ENCODE measurements around the gene BPIFA3. TPM values are rescaled to one million over a fixed set of nuclear protein-coding genes. Genes with fewer than 3 reads are reported as not detected.

BPIFA3 gene
- total RNA-seq, 5 donors from 2014 or later (not counting 1 experiment from before 2014, with no cell fraction given), result not detected

DNA sequence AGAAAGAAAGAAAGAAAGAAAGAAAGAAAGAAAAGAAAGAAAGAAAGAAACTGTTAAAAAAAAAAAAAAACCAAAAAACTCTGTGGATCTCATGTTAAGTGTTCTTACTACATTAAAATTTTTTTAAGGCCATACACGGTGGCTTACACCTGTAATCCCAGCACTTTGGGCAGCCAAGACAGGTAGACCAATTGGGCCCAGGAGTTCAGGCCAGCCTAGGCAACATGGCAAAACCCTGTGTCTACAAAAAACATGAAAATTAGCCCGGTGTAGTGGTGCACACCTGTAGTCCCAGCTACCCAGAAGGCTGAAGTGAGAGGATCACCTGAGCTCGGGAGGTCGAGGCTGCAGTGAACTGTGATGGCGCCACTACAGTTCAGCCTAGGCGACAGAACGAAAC lies 14.1 kb downstream of the BPIFA3 start:
- H3K4me1 ChIP-seq (ENCODE audit: control insufficient read depth in 1 of 2, extremely low read depth in 1 of 2, insufficient read depth in 2 of 2, low read length in 2 of 2), result no peaks in the 10 kb centered on the region
- H3K9me3 ChIP-seq, result no peaks in the 10 kb centered on the region
- Mint-ChIP-seq H3K9me3 (no peaks in the 10 kb centered on the region), H3K4me3 (no peak overlapping the region), H3K27ac (no peak overlapping the region), H3K36me3 (no peaks in the 10 kb centered on the region), H3K4me1 (peaks cover 5 to 13% (median 10%) of the 10 kb centered on the region in 3 donors), H3K27me3 (peaks cover 13 to 16% of the 10 kb centered on the region in 2 donors)
- no peak overlapping the region for H3K27ac ChIP-seq (ENCODE audit: low read length)
- DNase-seq, result no peak
- no peak overlapping the region for H3K4me3 ChIP-seq (ENCODE audit: control insufficient read depth in 1 of 2, extremely low read depth in 1 of 2, low read length in 1 of 2)
- peaks cover 2 to 38% of the 10 kb centered on the region in 2 experiments for H3K27me3 ChIP-seq (replicated peaks in 1 of 2; ENCODE audit: control insufficient read depth in 2 of 2, extremely low read depth in 1 of 2, insufficient read depth in 2 of 2, low read length in 1 of 2)
- 73% methylated on average over 3 of the region's 7 CpGs for WGBS (ENCODE audit: insufficient coverage)
- H3K36me3 ChIP-seq (ENCODE audit: control insufficient read depth in 2 of 2, extremely low read depth in 1 of 2, insufficient read depth in 1 of 2, low read length in 1 of 2), result no peaks in the 10 kb centered on the region
- ChIA-PET CTCF (no interaction called here), POLR2A (no interaction called here)
- ATAC-seq (replicated peaks in 1 of 4), result no peak

DNA sequence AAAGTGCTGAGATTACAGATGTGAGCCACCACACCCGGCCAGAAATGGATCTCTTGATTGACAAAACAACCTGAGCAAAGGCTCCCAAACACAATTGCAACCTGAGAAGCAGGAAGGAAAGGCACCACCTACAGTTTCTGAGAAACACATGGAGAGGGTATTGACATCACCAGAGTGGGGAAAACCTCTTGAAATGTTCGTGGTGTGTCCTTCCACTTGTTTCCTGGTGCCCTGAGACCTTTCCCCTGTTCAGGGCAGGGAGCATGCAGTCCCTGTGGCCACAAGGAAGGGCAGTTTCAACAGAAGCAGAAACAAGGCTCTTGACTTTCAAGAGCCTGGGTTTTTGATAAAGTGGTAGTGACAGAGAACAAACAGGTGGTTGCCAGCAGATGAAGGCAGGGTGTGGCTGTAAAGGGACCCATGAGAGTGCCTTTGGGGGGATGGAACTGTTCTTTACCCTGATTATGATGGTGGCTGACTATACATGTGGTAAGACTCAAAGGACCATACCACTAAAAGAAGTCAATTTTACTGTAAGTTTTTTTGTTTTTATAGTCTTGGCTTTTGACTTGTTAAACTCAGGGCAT lies 15.4 kb downstream of the BPIFA3 start:
- Histone ChIP-seq H3K4me3 (ENCODE audit: control insufficient read depth in 1 of 2, extremely low read depth in 1 of 2, low read length in 1 of 2) (no peak overlapping the region), H3K27me3 (replicated peaks in 1 of 2; ENCODE audit: control insufficient read depth in 2 of 2, extremely low read depth in 1 of 2, insufficient read depth in 2 of 2, low read length in 1 of 2) (peaks cover 2 to 33% of the 10 kb centered on the region in 2 experiments), H3K9me3 (no peaks in the 10 kb centered on the region), H3K36me3 (ENCODE audit: control insufficient read depth in 2 of 2, extremely low read depth in 1 of 2, insufficient read depth in 1 of 2, low read length in 1 of 2) (no peaks in the 10 kb centered on the region), H3K4me1 (ENCODE audit: control insufficient read depth in 1 of 2, extremely low read depth in 1 of 2, insufficient read depth in 2 of 2, low read length in 2 of 2) (no peaks in the 10 kb centered on the region), H3K27ac (ENCODE audit: low read length) (no peak overlapping the region)
- Mint-ChIP-seq H3K4me3 (no peak overlapping the region), H3K9me3 (no peaks in the 10 kb centered on the region), H3K36me3 (no peaks in the 10 kb centered on the region), H3K27ac (no peak overlapping the region), H3K27me3 (peaks cover 6 to 19% of the 10 kb centered on the region in 2 donors), H3K4me1 (peaks cover 5 to 13% (median 10%) of the 10 kb centered on the region in 3 donors)
- CTCF ChIA-PET, result interaction anchor here in 1 of 2 donors (0.7 kb wide), 1 partner anchor 12 kb away, joined by 5 read pairs; no protein-coding TSS in a partner anchor
- POLR2A ChIA-PET, result no interaction called here
- WGBS (ENCODE audit: insufficient coverage), result 0% methylated on average over 1 of the region's 2 CpGs
- DNase-seq, result no peak
- no peak for ATAC-seq (replicated peaks in 1 of 4)

DNA sequence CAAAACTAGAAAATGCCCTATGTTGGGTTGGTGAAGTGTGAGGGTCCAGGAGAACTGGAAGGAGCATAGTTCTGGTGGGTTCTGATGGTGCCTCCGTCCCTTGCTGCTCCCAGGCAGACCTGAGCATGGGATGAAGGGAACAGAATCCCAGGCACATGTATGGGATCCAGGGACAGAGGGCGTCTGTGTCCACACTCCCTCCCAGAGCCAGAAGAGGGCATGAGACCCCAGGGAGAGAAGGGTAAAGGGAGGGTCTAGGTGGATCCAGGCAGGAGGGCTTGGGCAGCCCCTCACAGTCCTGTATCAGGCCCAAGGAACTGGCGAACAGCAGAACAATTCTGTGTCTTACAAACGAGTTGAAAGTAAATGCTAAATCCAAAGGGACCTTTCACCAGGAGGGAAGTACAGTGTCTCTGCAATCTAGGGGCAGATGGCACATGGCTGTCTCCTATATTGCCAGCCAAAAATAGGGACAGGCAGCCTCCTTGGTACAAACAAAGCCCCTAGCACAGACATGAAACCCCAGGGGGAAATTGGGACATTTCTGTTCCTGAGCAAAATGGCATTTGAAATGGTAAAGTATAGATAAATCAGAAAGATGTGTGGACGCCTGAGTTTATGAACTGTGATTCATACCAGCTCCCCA lies 16.1 kb downstream of the BPIFA3 start:
- Mint-ChIP-seq H3K4me3 (no peak overlapping the region), H3K36me3 (no peaks in the 10 kb centered on the region), H3K27ac (no peak overlapping the region), H3K4me1 (peaks cover 5 to 13% (median 10%) of the 10 kb centered on the region in 3 donors), H3K27me3 (peaks cover under 1 to 20% of the 10 kb centered on the region in 2 donors), H3K9me3 (no peaks in the 10 kb centered on the region)
- Histone ChIP-seq H3K4me1 (ENCODE audit: control insufficient read depth in 1 of 2, extremely low read depth in 1 of 2, insufficient read depth in 2 of 2, low read length in 2 of 2) (no peaks in the 10 kb centered on the region), H3K9me3 (no peaks in the 10 kb centered on the region), H3K27me3 (replicated peaks in 1 of 2; ENCODE audit: control insufficient read depth in 2 of 2, extremely low read depth in 1 of 2, insufficient read depth in 2 of 2, low read length in 1 of 2) (peaks cover 2 to 38% of the 10 kb centered on the region in 2 experiments), H3K27ac (ENCODE audit: low read length) (no peak overlapping the region), H3K4me3 (ENCODE audit: control insufficient read depth in 1 of 2, extremely low read depth in 1 of 2, low read length in 1 of 2) (no peak overlapping the region), H3K36me3 (ENCODE audit: control insufficient read depth in 2 of 2, extremely low read depth in 1 of 2, insufficient read depth in 1 of 2, low read length in 1 of 2) (no peaks in the 10 kb centered on the region)
- DNase-seq (no peak), ATAC-seq (replicated peaks in 1 of 4) (no peak)
- ChIA-PET CTCF (no interaction called here), POLR2A (no interaction called here)
- WGBS (ENCODE audit: insufficient coverage), result 41% methylated on average over 4 of the region's 5 CpGs

DNA sequence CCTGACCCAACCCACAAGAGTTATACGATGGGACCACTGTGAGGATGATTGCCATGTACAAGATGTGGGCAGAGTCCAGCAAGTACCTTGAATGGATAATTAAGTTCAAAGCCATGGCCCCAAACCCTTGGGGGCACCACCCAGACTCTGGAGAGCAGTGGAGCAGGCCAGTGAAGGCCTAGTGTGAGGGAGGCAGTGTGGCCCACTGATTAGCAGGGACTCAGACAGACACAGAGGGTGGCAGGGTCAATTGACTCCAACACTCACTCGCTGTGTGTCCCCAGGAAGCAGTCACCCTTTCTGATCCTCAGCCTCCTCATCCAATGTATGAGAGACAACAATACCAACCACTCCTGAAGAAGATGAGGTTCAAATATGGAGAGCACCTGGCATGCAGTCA lies 16.9 kb downstream of the BPIFA3 start:
- no peaks in the 10 kb centered on the region for H3K36me3 ChIP-seq (ENCODE audit: control insufficient read depth in 2 of 2, extremely low read depth in 1 of 2, insufficient read depth in 1 of 2, low read length in 1 of 2)
- ATAC-seq (replicated peaks in 1 of 4), result no peak

DNA sequence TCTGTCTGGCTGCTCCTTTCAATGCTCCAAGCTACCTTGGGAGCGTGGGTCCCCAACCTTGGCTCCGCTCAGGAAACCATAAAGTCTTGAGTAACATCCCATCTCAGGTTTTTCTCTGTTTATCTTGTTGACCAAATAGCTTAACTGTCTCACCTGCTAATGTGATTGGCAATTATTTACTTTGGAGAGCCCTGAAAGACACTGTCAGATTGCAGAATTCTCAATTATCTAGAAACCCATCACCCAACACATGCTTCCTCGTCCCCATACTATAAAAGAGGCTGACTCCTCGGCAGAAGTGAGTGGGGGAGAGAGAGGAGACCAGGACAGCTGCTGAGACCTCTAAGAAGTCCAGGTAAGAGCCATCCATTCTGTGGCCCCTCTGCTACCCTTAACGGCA lies 18.5 kb downstream of the BPIFA3 start, which contains the start of gene BPIFA1:
BPIFA1 (plus strand) TSS at position 301 of the 400 bp plus-strand sequence. CDS start 1,716 bp downstream, outside the sequence.
- peaks cover 5 to 13% (median 10%) of the 10 kb centered on the region in 3 donors for H3K4me1 Mint-ChIP-seq
- Histone ChIP-seq H3K9me3 (no peaks in the 10 kb centered on the region), H3K36me3 (ENCODE audit: control insufficient read depth in 2 of 2, extremely low read depth in 1 of 2, insufficient read depth in 1 of 2, low read length in 1 of 2) (no peaks in the 10 kb centered on the region), H3K4me1 (ENCODE audit: control insufficient read depth in 1 of 2, extremely low read depth in 1 of 2, insufficient read depth in 2 of 2, low read length in 2 of 2) (no peaks in the 10 kb centered on the region), H3K4me3 (ENCODE audit: control insufficient read depth in 1 of 2, extremely low read depth in 1 of 2, low read length in 1 of 2) (no peak within 1 kb of the TSS), H3K27me3 (replicated peaks in 1 of 2; ENCODE audit: control insufficient read depth in 2 of 2, extremely low read depth in 1 of 2, insufficient read depth in 2 of 2, low read length in 1 of 2) (peaks cover 2 to 36% of the 10 kb centered on the region in 2 experiments), H3K27ac (ENCODE audit: low read length) (no peak within 1 kb of the TSS)
- ChIA-PET POLR2A (no interaction called here), CTCF (no interaction called here)
- H3K9me3 Mint-ChIP-seq, result no peaks in the 10 kb centered on the region
- H3K27me3 Mint-ChIP-seq, result peaks cover 14 to 30% of the 10 kb centered on the region in 2 donors
- WGBS (ENCODE audit: insufficient coverage), result 86% methylated on average over 1 of the region's 5 CpGs
- no peak within 1 kb of the TSS for H3K4me3 Mint-ChIP-seq
- DNase-seq (no peak), ATAC-seq (replicated peaks in 1 of 4) (no peak)
- H3K27ac Mint-ChIP-seq, result no peak within 1 kb of the TSS
- H3K36me3 Mint-ChIP-seq, result no peaks in the 10 kb centered on the region

More for the DNA sequence above, 16.9 kb downstream of the BPIFA3 start:
- ChIA-PET POLR2A (no interaction called here), CTCF (no interaction called here)
- H3K4me1 ChIP-seq (ENCODE audit: control insufficient read depth in 1 of 2, extremely low read depth in 1 of 2, insufficient read depth in 2 of 2, low read length in 2 of 2), result no peaks in the 10 kb centered on the region
- Mint-ChIP-seq H3K27me3 (peaks cover 4 to 21% of the 10 kb centered on the region in 2 donors), H3K4me3 (no peak overlapping the region), H3K4me1 (peaks cover 5 to 13% (median 10%) of the 10 kb centered on the region in 3 donors), H3K27ac (no peak overlapping the region), H3K36me3 (no peaks in the 10 kb centered on the region), H3K9me3 (no peaks in the 10 kb centered on the region)
- H3K9me3 ChIP-seq, result no peaks in the 10 kb centered on the region
- no peak overlapping the region for H3K27ac ChIP-seq (ENCODE audit: low read length)
- no peak for DNase-seq
- no peak overlapping the region for H3K4me3 ChIP-seq (ENCODE audit: control insufficient read depth in 1 of 2, extremely low read depth in 1 of 2, low read length in 1 of 2)
- H3K27me3 ChIP-seq (replicated peaks in 1 of 2; ENCODE audit: control insufficient read depth in 2 of 2, extremely low read depth in 1 of 2, insufficient read depth in 2 of 2, low read length in 1 of 2), result peaks cover 2 to 37% of the 10 kb centered on the region in 2 experiments
- WGBS (ENCODE audit: insufficient coverage), result no CpG with 5 or more reads among the region's 2 CpGs

DNA sequence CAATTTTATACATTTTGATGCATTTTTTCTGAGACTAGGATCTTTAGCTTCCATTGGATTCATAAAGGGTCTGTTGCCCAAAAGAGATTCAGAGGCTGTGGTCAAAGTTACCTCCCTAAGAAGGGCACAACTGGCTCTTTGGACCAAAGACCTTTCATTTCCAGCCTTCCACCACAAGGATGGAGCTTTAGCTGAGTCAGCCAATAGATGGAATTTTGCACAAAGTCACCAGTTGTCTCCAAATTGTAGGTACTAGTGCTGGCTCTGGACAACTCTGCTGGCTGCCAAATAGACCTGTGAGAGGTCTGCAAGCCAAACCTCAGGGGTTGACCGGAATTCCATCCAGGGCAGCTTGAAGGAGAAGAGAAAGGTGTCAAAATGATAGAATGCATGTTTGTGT lies 19.2 kb downstream of the BPIFA3 start:
- H3K27ac Mint-ChIP-seq, result no peak overlapping the region
- H3K4me1 Mint-ChIP-seq, result peaks cover 5 to 13% (median 10%) of the 10 kb centered on the region in 3 donors
- H3K4me1 ChIP-seq (ENCODE audit: control insufficient read depth in 1 of 2, extremely low read depth in 1 of 2, insufficient read depth in 2 of 2, low read length in 2 of 2), result no peaks in the 10 kb centered on the region
- H3K27me3 ChIP-seq (replicated peaks in 1 of 2; ENCODE audit: control insufficient read depth in 2 of 2, extremely low read depth in 1 of 2, insufficient read depth in 2 of 2, low read length in 1 of 2), result peaks cover 2 to 32% of the 10 kb centered on the region in 2 experiments
- ATAC-seq (replicated peaks in 1 of 4) (no peak), DNase-seq (no peak)
- no peaks in the 10 kb centered on the region for H3K9me3 ChIP-seq
- POLR2A ChIA-PET, result no interaction called here
- H3K4me3 ChIP-seq (ENCODE audit: control insufficient read depth in 1 of 2, extremely low read depth in 1 of 2, low read length in 1 of 2), result no peak overlapping the region
- peaks cover 14 to 30% of the 10 kb centered on the region in 2 donors for H3K27me3 Mint-ChIP-seq
- WGBS (ENCODE audit: insufficient coverage), result no CpG with 5 or more reads among the region's 1 CpG
- H3K4me3 Mint-ChIP-seq, result no peak overlapping the region
- no peaks in the 10 kb centered on the region for H3K9me3 Mint-ChIP-seq
- no peak overlapping the region for H3K27ac ChIP-seq (ENCODE audit: low read length)
- H3K36me3 Mint-ChIP-seq, result no peaks in the 10 kb centered on the region
- CTCF ChIA-PET, result interaction anchor here in 1 of 2 donors (0.7 kb wide), 1 partner anchor 1452 kb away, joined by 3 read pairs; no protein-coding TSS in a partner anchor
- no peaks in the 10 kb centered on the region for H3K36me3 ChIP-seq (ENCODE audit: control insufficient read depth in 2 of 2, extremely low read depth in 1 of 2, insufficient read depth in 1 of 2, low read length in 1 of 2)

All from T-cell (primary cell).